Fibroblast of lung (primary cell): Measurements from ENCODE around the gene PPP1R1B.

Experiments used
- CTCF ChIP-seq, 2 donors: IDR thresholded peaks in 1 of 2; conservative IDR thresholded peaks in 1 of 2; 1 replicate in 1 of 2; 2 replicates in 1 of 2; pipeline ENCODE4 v1.5.1; 2011 to 2012; ENCODE audit warnings: low read length in 2 of 2, control low read depth in 1 of 2, inconsistent platforms in 1 of 2, low read depth in 1 of 2, mild to moderate bottlenecking in 1 of 2
- EZH2 ChIP-seq: IDR thresholded peaks from 2 replicates; pipeline ENCODE4 v1.5.1; 2012; ENCODE audit warnings: low read length, control low read depth, mild to moderate bottlenecking; ENCODE audit errors: missing control alignments

- TF ChIP-seq CTCF (conservative IDR thresholded peaks at IDR 0.05 in 1 of 2, IDR thresholded peaks at IDR 0.05 in 1 of 2; ENCODE audit: low read depth in 1 of 2, low read length in 2 of 2) (no peak), EZH2 (peak; percentile 74)
These were observed 28.7 kb upstream of the PPP1R1B start for GRCh38 chr17:39598047-39598481.
